Measurements from ENCODE around the gene TBX5. TPM values are rescaled to one million over a fixed set of nuclear protein-coding genes. Genes with fewer than 3 reads are reported as not detected.

Gene TBX5
- total RNA-seq, 4 donors from 2014 or later: not detected

GRCh38 chr12:114347861-114348260, 58.1 kb downstream of the TBX5 start:
- no peak for TF ChIP-seq CTCF (IDR thresholded peaks at IDR 0.05)
- ATAC-seq (ENCODE audit: low FRiP score) (no peak), DNase-seq (ENCODE audit: low spot score) (no peak)

DNA sequence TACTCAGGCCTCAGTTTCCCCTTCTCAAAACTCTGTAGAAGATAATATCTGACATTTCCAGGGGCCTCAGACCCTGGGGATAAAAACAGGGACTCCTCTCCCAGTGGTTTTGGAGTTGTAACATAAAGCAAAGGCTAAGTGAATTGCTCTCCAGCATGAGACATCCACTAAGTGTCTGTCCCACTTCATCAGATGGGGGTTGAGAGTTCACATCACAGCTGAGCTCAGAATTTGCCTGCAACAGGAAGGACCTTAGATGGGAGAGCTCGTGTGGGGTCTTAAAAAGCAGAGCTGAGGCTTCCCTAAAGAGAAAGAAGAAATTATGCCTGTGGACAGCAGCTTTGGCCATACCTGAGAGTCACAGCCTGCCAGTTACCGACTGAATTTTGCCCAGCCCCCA, 61.1 kb downstream of the TBX5 start:
- DNase-seq (ENCODE audit: low spot score): no peak

DNA sequence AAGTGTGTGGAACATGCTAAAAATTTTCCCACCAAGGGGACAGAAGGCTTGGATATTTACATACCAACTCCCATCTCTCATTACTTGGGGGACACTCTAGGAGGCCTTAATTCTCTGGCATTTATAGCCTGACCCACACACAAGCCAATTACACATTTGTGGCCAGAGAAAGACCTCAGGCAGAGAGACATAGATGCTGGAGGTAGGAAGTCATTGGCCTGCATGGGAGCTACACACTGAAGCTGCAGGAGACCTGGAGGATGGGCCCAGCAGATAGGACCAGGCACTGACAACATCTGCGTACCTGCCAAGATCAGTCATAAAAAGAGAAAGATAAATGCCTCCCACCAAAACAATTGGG, 61.7 kb downstream of the TBX5 start:
- DNase-seq (ENCODE audit: low spot score) (no peak), ATAC-seq (ENCODE audit: low FRiP score) (no peak)
- TF ChIP-seq CTCF (IDR thresholded peaks at IDR 0.05): no peak

More for the DNA sequence above, 61.1 kb downstream of the TBX5 start:
- ATAC-seq (ENCODE audit: low FRiP score): no peak
- no peak for TF ChIP-seq CTCF (IDR thresholded peaks at IDR 0.05)

- no peak for TF ChIP-seq CTCF (IDR thresholded peaks at IDR 0.05)
- no peak for ATAC-seq (ENCODE audit: low FRiP score)
- no peak for DNase-seq (ENCODE audit: low spot score)
Measured at GRCh38 chr12:114343585-114344302, 62.2 kb downstream of the TBX5 start.

- no peak for TF ChIP-seq CTCF (IDR thresholded peaks at IDR 0.05)
- DNase-seq (ENCODE audit: low spot score) (no peak), ATAC-seq (ENCODE audit: low FRiP score) (no peak)
Measured at GRCh38 chr12:114342656-114343055, 63.3 kb downstream of the TBX5 start.

DNA sequence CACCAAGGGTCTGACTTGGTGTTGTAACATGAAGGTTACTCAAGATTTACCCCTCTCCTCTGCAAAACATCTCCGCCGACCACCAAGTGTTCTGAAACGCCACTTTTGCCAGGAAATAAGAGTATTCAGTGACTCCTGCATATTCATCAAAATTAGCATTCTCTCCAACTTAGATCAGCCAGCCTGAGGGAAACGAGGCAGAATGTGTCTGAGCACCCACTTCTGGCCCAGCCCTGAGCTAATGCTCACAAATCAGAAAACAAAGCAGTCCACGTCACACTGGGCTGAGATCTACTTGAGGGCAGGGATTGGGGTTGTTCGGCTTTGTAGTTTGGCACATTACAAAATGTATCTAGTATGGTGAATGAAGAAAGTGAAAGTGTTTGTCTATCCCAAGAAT, 64.3 kb downstream of the TBX5 start:
- ATAC-seq (ENCODE audit: low FRiP score) (no peak), DNase-seq (ENCODE audit: low spot score) (no peak)
- TF ChIP-seq CTCF (IDR thresholded peaks at IDR 0.05): no peak

GRCh38 chr12:114340231-114340630, 65.7 kb downstream of the TBX5 start:
- TF ChIP-seq CTCF (IDR thresholded peaks at IDR 0.05): no peak
- no peak for DNase-seq (ENCODE audit: low spot score)
- ATAC-seq (ENCODE audit: low FRiP score): no peak
